ENCODE results near the gene CXCR3.
"Not testable (repeated sequence)": the region's sequence is repeated elsewhere in the genome, so short reads cannot be mapped to it uniquely, and the experiment has no call there.

The CXCR3 gene

DNA sequence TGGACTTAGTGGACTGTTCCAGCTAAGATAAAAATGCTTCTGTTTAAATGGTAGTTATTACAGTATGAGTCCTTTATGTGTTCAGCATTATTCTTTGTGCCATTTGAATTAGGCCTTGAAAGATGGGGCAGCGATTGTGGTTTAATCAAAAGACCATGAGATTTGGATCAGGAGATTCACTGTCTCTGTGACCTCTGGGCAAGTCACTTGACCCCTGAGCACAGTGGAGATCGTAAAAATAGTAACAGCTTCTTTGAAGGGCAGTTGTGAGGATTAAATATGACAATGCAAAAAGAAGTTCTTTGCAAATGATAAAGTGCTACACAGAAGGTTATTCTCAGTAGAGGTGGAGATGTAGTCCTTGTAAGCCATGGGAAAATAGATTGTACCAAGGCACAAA lies 10.8 kb downstream of the CXCR3 start:
- no peak for DNase-seq

GRCh38 chrX:71606536-71607216 lies 11.6 kb downstream of the CXCR3 start:
- peak; percentile 59 for DNase-seq

- DNase-seq, result no peak
Measured at GRCh38 chrX:71604796-71605568, 13.3 kb downstream of the CXCR3 start.

DNA sequence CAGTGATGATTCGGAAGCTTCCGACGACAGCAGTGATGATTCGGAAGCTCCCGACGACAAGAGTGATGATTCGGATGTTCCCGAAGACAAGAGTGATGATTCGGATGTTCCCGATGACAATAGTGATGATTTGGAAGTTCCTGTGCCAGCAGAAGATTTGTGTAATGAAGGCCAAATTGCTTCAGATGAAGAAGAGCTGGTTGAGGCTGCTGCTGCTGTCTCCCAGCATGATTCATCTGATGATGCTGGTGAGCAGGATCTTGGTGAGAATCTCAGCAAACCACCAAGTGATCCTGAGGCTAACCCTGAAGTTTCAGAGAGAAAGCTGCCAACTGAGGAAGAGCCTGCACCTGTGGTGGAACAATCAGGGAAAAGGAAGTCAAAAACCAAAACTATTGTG lies 14.2 kb downstream of the CXCR3 start:
- no peak for DNase-seq

DNA sequence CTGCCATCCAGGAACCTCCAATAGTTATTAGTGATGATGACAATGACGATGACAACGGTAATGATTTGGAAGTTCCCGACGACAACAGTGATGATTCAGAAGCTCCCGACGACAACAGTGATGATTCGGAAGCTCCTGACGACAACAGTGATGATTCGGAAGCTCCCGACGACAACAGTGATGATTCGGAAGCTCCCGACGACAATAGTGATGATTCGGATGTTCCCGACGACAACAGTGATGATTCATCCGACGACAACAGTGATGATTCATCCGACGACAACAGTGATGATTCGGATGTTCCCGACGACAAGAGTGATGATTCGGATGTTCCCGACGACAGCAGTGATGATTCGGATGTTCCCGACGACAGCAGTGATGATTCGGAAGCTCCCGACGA lies 14.7 kb downstream of the CXCR3 start:
- no peak for DNase-seq

DNA sequence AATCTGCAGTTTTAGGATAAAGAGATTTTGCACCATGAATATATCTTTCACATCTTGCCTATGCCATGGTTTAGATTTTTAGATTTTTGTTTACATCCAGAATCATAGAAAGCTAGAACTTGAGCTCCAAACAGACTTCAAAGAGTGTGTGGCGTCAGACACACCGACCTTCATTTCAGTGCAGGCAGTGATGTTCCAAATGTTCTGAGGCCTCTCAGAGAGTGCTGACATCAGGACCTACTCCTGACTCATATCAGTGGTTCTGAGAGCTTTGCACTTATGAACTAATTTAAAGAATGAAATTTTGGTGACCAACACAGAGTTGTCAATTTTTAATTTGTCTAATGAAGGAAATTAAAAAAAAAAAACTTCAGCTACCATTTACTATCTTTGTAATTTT lies 18.3 kb downstream of the CXCR3 start:
- DNase-seq, result no peak

- not testable (repeated sequence) for DNase-seq
Measured at GRCh38 chrX:71593210-71593609, 25.1 kb downstream of the CXCR3 start.

DNA sequence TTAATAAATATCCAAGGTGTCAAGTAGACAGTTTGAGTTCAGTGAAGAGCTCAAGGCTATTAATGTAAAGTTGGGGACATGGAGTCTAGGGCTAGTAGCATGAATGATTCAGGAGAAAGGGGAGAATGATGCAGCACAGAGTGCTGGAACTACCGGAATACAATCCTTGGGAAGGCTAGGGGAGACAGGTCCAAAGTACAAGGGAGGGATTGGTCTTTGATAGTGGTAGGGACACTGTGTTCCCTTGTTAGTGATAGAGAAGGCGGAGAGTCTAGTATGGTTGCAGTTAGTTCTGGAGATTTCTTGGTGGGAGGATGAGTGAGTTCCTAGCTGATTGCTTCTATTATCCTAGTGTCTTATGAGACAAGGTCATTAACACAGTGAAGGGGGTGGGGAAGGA lies 31.4 kb downstream of the CXCR3 start:
- DNase-seq, result no peak

- DNase-seq, result no peak
Measured at GRCh38 chrX:71581210-71581609, 37.1 kb downstream of the CXCR3 start.

- no peak for DNase-seq
Measured at GRCh38 chrX:71579990-71580380, 38.3 kb downstream of the CXCR3 start.

- DNase-seq, result no peak
Measured at GRCh38 chrX:71579136-71579989, 38.9 kb downstream of the CXCR3 start.

DNA sequence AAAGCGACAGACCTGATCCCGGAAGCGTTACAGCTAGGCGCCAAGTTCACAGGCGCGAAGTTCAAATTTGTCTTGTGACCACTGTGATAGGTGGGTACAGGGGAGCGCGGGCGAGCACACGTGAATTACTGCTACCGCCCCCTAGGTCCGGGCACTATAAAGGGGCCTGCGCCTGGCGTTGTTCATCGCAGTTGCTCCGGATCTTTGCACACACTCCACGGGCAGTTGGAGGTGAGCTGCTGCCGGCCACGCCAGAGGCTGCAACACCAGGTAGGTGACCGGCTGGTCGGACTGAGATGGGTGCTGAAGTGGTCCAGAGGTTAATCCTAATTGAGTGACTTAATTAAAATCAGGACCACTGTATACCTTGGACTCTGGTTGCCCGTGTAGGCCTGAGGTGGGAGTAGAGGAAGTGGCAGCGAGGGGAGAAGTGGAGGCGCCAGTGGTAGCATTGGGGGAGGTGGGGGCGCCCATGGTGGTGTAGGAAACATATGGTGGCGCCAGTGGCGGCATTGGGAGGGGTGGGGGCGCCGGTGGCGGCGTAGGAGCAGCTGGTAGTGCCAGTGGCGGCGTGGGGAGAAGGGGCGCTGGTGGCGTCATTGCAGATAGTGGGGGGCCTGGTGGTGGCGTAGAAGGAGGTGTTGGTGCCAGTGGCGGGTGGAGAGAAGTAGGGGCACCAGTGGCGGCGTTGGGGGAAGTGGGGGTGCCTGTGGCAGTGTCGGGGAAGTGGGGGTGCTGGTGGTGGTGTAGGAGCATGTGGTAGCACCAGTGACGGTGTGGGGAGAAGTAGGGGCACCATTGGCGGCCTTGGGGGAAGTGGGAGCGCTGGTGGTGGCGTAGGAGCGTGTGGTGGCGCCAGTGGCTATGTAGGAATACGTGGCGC lies 39.8 kb downstream of the CXCR3 start, which contains the start of gene GCNA:
TSS of gene GCNA (plus strand) at position 185 of the 883 bp plus-strand sequence. CDS start 2,385 bp downstream, outside the sequence.
- DNase-seq, result no peak

GRCh38 chrX:71577682-71578081 lies 40.6 kb downstream of the CXCR3 start:
- DNase-seq, result no peak

DNA sequence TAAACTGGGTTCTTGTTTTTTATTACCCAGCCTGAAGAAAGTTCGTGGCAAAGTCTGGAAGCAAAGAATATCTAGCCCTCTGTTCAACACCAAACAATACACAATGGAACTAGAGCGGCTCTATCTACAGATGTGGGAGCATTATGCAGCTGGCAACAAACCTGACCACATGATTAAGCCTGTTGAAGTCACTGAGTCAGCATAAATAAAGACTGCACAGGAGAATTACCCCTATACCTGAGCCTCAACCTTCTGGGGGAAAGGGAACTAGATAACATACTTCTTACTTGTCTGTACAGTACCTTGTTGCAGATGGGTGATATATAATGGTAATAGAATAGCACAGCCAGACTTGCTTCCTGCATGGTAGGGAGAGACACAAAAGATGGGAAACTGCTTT lies 44.7 kb downstream of the CXCR3 start:
- DNase-seq, result no peak

DNA sequence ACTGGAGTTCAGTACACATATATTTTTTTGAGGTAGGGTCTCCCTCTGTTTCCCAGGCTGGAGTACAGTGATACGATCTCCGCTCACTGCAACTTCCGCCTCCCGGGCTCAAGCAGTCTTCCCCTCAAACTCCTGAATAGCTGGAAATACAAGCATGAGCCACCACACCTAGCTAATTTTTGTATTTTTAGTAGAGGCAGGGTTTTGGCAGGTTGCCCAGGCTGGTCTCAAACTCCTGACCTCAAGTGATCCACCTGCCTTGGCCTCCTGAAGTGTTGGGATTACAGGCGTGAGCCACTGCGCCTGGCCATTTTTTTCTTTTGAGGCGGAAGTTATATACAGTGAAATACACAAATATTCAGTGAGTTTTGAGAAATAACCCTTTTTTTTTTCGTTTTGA lies 46.9 kb downstream of the CXCR3 start:
- DNase-seq, result not testable (repeated sequence)

Measured in CD4-positive, alpha-beta T cell treated with Interleukin-4 for 1 hour (primary cell).